ENCODE data around the gene THTPA. TPM values are rescaled to one million over a fixed set of nuclear protein-coding genes. Genes with fewer than 3 reads are reported as not detected.

The THTPA gene
- total and polyA plus RNA-seq, 2 of the 13 experiments (the other 11 are each of a cell fraction or from before 2014, with no cell fraction given) = 7.4 to 8.7 TPM

GRCh38 chr14:23559010-23559925, 3.2 kb downstream of the THTPA start (continued):
- no peak for TF ChIP-seq HMG20B (CRISPR knock-in tag; conservative IDR thresholded peaks at IDR 0.05)
- no peak for TF ChIP-seq ZNF512 (CRISPR knock-in tag; IDR thresholded peaks at IDR 0.05)
- TF ChIP-seq, protein P1, sequence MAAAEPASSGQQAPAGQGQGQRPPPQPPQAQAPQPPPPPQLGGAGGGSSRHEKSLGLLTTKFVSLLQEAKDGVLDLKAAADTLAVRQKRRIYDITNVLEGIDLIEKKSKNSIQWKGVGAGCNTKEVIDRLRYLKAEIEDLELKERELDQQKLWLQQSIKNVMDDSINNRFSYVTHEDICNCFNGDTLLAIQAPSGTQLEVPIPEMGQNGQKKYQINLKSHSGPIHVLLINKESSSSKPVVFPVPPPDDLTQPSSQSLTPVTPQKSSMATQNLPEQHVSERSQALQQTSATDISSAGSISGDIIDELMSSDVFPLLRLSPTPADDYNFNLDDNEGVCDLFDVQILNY (CRISPR knock-in tag; conservative IDR thresholded peaks at IDR 0.05) = no peak
- TF ChIP-seq CHD4 (IDR thresholded peaks at IDR 0.05; ENCODE audit: borderline replicate concordance, low read length) = 0 out of 2 replicates have a peak, but pooled peaks have one; percentile 61
- TF ChIP-seq BORCS8-MEF2B (CRISPR knock-in tag; IDR thresholded peaks at IDR 0.05) = no peak
- peak; percentile 18 for TF ChIP-seq ZNF44 (CRISPR knock-in tag; IDR thresholded peaks at IDR 0.05)
- peak; percentile 24; the same call in 1 of the 2 replicates for TF ChIP-seq TAF1 (CRISPR knock-in tag; IDR thresholded peaks at IDR 0.05)
- TF ChIP-seq TCF7L2 (IDR thresholded peaks at IDR 0.05; ENCODE audit: low read depth, low read length) = no peak
- TF ChIP-seq, protein P2, sequence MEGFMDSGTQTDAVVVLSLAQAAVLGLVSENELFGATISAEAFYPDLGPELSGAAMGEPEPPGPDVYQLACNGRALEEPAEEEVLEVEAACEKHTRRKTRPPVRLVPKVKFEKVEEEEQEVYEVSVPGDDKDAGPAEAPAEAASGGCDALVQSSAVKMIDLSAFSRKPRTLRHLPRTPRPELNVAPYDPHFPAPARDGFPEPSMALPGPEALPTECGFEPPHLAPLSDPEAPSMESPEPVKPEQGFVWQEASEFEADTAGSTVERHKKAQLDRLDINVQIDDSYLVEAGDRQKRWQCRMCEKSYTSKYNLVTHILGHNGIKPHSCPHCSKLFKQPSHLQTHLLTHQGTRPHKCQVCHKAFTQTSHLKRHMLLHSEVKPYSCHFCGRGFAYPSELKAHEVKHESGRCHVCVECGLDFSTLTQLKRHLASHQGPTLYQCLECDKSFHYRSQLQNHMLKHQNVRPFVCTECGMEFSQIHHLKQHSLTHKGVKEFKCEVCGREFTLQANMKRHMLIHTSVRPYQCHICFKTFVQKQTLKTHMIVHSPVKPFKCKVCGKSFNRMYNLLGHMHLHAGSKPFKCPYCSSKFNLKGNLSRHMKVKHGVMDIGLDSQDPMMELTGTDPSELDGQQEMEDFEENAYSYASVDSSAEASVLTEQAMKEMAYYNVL (CRISPR knock-in tag; IDR thresholded peaks at IDR 0.05; ENCODE audit: borderline replicate concordance) = 0 out of 2 replicates have a peak, but pooled peaks have one; percentile 52
- TF ChIP-seq HBP1 (CRISPR knock-in tag; IDR thresholded peaks at IDR 0.05; ENCODE audit: low read depth) = no peak
- no peak; the same call in 1 of the 2 replicates for TF ChIP-seq PBX3 (CRISPR knock-in tag; IDR thresholded peaks at IDR 0.05; ENCODE audit: borderline replicate concordance)
- TF ChIP-seq, protein P3, sequence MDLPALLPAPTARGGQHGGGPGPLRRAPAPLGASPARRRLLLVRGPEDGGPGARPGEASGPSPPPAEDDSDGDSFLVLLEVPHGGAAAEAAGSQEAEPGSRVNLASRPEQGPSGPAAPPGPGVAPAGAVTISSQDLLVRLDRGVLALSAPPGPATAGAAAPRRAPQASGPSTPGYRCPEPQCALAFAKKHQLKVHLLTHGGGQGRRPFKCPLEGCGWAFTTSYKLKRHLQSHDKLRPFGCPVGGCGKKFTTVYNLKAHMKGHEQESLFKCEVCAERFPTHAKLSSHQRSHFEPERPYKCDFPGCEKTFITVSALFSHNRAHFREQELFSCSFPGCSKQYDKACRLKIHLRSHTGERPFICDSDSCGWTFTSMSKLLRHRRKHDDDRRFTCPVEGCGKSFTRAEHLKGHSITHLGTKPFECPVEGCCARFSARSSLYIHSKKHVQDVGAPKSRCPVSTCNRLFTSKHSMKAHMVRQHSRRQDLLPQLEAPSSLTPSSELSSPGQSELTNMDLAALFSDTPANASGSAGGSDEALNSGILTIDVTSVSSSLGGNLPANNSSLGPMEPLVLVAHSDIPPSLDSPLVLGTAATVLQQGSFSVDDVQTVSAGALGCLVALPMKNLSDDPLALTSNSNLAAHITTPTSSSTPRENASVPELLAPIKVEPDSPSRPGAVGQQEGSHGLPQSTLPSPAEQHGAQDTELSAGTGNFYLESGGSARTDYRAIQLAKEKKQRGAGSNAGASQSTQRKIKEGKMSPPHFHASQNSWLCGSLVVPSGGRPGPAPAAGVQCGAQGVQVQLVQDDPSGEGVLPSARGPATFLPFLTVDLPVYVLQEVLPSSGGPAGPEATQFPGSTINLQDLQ (CRISPR knock-in tag; IDR thresholded peaks at IDR 0.05) = no peak
- peak; percentile 53 for TF ChIP-seq RBM39 (IDR thresholded peaks at IDR 0.05; ENCODE audit: low read depth, low read length, poor library complexity, severe bottlenecking)
- no peak for TF ChIP-seq TP53 (CRISPR knock-in tag; conservative IDR thresholded peaks at IDR 0.05)
- no peak for TF ChIP-seq RFX5 (IDR thresholded peaks at IDR 0.05; ENCODE audit: low read depth, low read length)

Data from HepG2 (cell line).